RPMI8226 (cell line): ENCODE results near the gene MYORG.

Experiments
- DNase-seq: peaks from one replicate; pipeline ENCODE4 v3.0.0-alpha.2; 2015

MYORG gene

GRCh38 chr9:34384368-34385165 lies 7.9 kb upstream of the MYORG start:
- no peak for DNase-seq

- no peak for DNase-seq
Observed at GRCh38 chr9:34383904-34384303, 7.2 kb upstream of the MYORG start.

GRCh38 chr9:34382879-34383278 lies 6.2 kb upstream of the MYORG start:
- DNase-seq, result no peak

GRCh38 chr9:34382054-34382453 lies 5.4 kb upstream of the MYORG start:
- no peak for DNase-seq

GRCh38 chr9:34381323-34381722 lies 4.6 kb upstream of the MYORG start:
- no peak for DNase-seq

GRCh38 chr9:34380511-34381315 lies 4.0 kb upstream of the MYORG start:
- DNase-seq, result peak; percentile 80

- DNase-seq, result no peak
Observed at GRCh38 chr9:34380034-34380510, 3.4 kb upstream of the MYORG start.

GRCh38 chr9:34379334-34380033 lies 2.8 kb upstream of the MYORG start:
- peak; percentile 83 for DNase-seq

- no peak for DNase-seq
Observed at GRCh38 chr9:34378376-34379060, 1.8 kb upstream of the MYORG start.

GRCh38 chr9:34377404-34377746 lies 677 bp upstream of the MYORG start:
- peak; percentile 9 for DNase-seq

GRCh38 chr9:34375901-34376595 lies 650 bp downstream of the MYORG start:
- DNase-seq, result peak; percentile 61

GRCh38 chr9:34374905-34375552 lies 1.7 kb downstream of the MYORG start:
- peak; percentile 9 for DNase-seq

GRCh38 chr9:34374339-34374738 lies 2.4 kb downstream of the MYORG start:
- no peak for DNase-seq

- no peak for DNase-seq
Observed at GRCh38 chr9:34373749-34374148, 2.9 kb downstream of the MYORG start.

GRCh38 chr9:34372467-34373011 lies 4.2 kb downstream of the MYORG start:
- no peak for DNase-seq

GRCh38 chr9:34371886-34372466 lies 4.7 kb downstream of the MYORG start:
- no peak for DNase-seq

- no peak for DNase-seq
Observed at GRCh38 chr9:34370970-34371880, 5.5 kb downstream of the MYORG start.

- no peak for DNase-seq
Observed at GRCh38 chr9:34370335-34370969, 6.2 kb downstream of the MYORG start.

- DNase-seq, result no peak
Observed at GRCh38 chr9:34369636-34370035, 7.1 kb downstream of the MYORG start.
